Duodenal mucosa (tissue), 2 donors: Measurements from ENCODE around the gene CHRNA9.

Source experiments
- H3K27ac ChIP-seq: one replicate; pipeline ENCODE4 v1.7.0; 2013; ENCODE audit warnings: low read depth, low read length
- H3K27me3 ChIP-seq, 2 donors: one replicate each; pipeline ENCODE4 v1.7.0; 2013; ENCODE audit warnings: low read length in 2 of 2, control low read depth in 1 of 2; ENCODE audit not compliant: insufficient read depth in 2 of 2, control insufficient read depth in 1 of 2
- H3K36me3 ChIP-seq, 2 donors: one replicate each; pipeline ENCODE4 v1.7.0; 2013; ENCODE audit warnings: low read length in 2 of 2, control low read depth in 1 of 2; ENCODE audit not compliant: insufficient read depth in 2 of 2, control insufficient read depth in 1 of 2
- H3K4me1 ChIP-seq, 2 donors: one replicate each; pipeline ENCODE4 v1.7.0; 2013; ENCODE audit warnings: low read length in 2 of 2, control low read depth in 1 of 2; ENCODE audit not compliant: insufficient read depth in 2 of 2, control insufficient read depth in 1 of 2
- H3K4me3 ChIP-seq, 2 donors: one replicate each; pipeline ENCODE4 v1.7.0; 2013; ENCODE audit warnings: low read length in 2 of 2, low read depth in 1 of 2
- H3K9ac ChIP-seq, 2 donors: one replicate each; pipeline ENCODE4 v1.7.0; 2013; ENCODE audit warnings: low read length in 2 of 2, low read depth in 1 of 2
- H3K9me3 ChIP-seq, 2 donors: one replicate each; pipeline ENCODE4 v1.7.0; 2013; ENCODE audit warnings: low read length in 2 of 2, control low read depth in 1 of 2; ENCODE audit not compliant: control insufficient read depth in 1 of 2

The CHRNA9 gene

DNA sequence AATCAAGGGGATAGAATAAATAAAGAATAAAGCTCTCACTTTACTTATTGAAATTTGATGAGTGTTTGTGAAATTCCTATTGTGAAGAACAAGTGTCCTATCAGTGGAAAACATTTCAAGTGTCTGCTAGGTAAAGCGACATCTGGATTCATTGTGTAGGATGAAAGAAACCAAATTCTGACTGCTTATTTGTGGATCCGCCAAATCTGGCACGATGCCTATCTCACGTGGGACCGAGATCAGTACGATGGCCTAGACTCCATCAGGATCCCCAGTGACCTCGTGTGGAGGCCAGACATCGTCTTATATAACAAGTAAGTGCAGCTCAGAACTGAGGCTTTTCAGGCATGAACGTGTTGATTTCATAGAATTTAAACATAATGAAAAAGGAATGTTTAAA, 1.9 kb downstream of the CHRNA9 start:
- Histone ChIP-seq H3K4me3 (no peak overlapping the region), H3K9ac (no peak overlapping the region), H3K36me3 (no peaks in the 10 kb centered on the region), H3K4me1 (no peaks in the 10 kb centered on the region), H3K27ac (no peak overlapping the region), H3K27me3 (no peaks in the 10 kb centered on the region), H3K9me3 (no peaks in the 10 kb centered on the region)

DNA sequence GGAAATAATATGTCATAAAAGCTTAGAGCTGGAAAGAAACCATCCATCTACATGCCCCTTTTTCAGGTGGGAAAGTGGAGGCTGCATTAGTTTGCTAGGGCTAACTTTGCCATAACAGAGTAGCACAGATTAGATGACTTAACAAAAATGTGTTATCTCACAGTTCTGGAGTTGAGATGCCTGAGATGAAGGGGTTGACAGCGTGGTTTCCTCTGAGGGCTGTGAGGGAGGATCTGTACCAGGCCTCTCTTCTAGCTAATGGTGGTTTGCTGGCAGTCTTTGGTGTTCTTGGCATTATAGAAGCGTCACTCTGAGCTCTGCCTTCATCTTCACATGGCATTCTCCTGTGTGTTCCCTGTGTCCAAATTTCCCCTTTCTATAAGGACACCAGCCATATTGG, 2.4 kb downstream of the CHRNA9 start:
- Histone ChIP-seq H3K27me3 (no peaks in the 10 kb centered on the region), H3K36me3 (no peaks in the 10 kb centered on the region), H3K4me3 (no peak overlapping the region), H3K9ac (no peak overlapping the region), H3K27ac (no peak overlapping the region), H3K4me1 (no peaks in the 10 kb centered on the region), H3K9me3 (no peaks in the 10 kb centered on the region)

DNA sequence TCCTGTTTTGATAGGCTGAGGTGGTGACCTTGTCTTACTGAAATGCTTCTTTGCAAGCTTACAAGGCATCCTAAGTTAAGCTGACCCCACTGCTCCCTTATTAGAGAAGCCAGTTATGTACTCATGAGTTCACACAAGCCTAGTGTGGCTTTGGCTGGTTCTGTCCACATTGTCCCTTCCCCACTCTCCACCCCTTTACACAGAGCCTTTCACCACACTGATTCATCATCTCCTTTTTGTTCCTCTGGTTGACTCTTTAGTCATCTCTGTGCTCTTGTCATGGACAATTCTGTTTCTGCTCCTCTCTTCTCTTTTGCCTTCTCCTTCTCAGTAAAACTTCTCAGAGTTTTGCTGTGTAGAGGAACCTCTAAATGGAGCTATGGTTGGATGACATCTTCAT, 4.9 kb downstream of the CHRNA9 start:
- Histone ChIP-seq H3K36me3 (no peaks in the 10 kb centered on the region), H3K9ac (no peak overlapping the region), H3K4me3 (no peak overlapping the region), H3K27ac (no peak overlapping the region), H3K27me3 (no peaks in the 10 kb centered on the region), H3K4me1 (no peaks in the 10 kb centered on the region), H3K9me3 (no peaks in the 10 kb centered on the region)

DNA sequence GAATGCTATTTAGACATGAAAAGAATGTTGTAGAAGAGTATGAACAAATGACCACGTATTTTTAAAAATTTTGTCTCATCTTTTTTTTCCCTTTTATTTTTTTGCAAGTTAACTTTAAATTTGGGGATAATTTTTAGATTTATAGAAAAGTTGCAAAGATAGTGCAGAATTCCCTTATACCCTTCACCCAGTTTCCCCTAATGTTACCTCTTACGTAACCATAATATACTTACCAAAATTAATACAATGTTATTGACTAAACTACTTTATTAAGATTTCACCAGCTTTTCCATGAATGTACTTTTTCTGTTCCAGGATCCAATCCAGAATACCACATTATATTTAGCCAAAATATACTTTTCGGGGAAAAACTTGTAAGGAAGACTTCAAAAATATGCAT, 12.3 kb downstream of the CHRNA9 start:
- Histone ChIP-seq H3K4me1 (peaks cover 0 to 7% of the 10 kb centered on the region in 2 donors), H3K36me3 (no peaks in the 10 kb centered on the region), H3K27ac (no peak overlapping the region), H3K27me3 (no peaks in the 10 kb centered on the region), H3K9me3 (no peaks in the 10 kb centered on the region), H3K4me3 (no peak overlapping the region), H3K9ac (no peak overlapping the region)

DNA sequence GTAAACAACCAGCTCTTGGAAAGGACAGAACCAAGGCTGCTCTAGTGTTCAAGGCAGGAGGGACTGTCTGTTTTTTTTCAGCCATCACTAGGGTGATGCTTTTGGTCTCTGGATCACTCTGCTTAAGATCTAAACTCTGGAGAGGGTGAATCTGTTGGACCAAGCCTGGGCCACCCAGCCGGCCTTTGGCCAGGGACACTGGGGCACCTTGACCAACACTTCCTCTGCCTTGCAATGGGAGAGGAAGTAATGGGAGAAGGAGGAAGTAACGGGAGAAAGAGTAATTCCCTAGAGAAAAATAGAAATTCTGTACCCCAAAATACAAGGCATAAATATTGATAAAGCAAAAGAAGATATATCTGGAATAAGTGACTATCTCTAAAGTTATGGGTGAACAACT, 12.9 kb downstream of the CHRNA9 start:
- no peaks in the 10 kb centered on the region for H3K27me3 ChIP-seq
- H3K36me3 ChIP-seq, result no peaks in the 10 kb centered on the region
- no peak overlapping the region for H3K27ac ChIP-seq
- peaks cover 0 to 7% of the 10 kb centered on the region in 2 donors for H3K4me1 ChIP-seq
- H3K9me3 ChIP-seq, result no peaks in the 10 kb centered on the region
- no peak overlapping the region for H3K9ac ChIP-seq
- no peak overlapping the region for H3K4me3 ChIP-seq

DNA sequence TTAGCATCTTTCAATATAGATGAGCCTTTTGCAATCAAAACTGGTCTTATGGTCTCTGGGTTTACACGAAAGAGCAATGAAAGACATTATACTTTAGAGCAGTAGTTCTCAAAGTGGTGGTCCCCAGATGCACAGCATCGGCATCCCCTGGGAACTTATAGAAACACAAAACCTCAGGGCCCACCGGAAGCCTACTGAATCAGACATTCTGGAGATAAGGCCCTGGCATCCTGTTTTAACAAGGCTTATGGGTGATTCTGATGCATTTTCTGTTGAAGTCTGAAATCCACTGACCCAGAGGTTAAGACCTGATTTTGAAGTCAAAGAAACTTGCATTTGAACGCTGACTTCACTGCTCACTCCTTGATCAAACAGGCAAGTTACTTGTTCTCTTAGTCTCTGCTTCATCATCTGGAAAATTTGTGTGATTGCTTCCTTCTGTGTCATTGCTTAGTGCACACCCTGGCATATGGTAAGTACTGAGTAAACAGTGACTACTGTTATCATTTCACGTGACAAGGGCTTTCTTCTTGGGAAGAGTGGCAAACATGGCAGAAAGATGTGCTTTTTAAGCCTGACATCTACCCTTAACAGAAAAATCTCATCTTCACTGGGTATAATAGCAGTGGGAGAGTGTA, 14.5 kb downstream of the CHRNA9 start:
- no peak overlapping the region for H3K4me3 ChIP-seq
- H3K9ac ChIP-seq, result no peak overlapping the region
- H3K27me3 ChIP-seq, result no peaks in the 10 kb centered on the region
- no peaks in the 10 kb centered on the region for H3K36me3 ChIP-seq
- no peak overlapping the region for H3K27ac ChIP-seq
- no peaks in the 10 kb centered on the region for H3K9me3 ChIP-seq
- H3K4me1 ChIP-seq, result peaks cover 0 to 7% of the 10 kb centered on the region in 2 donors

DNA sequence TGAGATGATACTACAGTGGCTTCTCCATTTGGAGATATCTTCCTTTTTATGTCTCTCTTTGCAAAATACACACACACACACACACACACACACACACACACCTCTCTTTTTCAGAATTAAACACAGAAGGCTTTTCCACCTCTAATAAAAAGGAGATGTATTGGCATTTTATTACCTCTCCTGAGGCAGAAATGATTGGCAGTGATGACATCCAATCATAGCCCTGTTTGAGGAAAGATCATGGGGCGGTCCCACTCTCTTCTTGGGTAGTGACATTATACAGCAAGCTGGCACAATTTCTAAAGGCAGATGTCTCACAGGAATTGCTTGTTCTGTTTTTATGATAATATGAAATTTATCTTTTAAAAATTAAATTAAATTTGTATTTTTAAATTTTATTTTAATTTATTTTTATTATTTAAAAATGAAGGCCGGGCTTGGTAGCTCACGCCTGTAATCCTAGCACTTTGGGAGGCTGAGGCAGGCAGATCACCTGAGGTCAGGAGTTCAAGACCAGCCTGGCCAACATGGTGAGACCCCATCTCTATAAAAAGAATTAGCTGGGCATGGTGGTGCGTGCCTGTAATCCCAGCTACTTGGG, 15.6 kb downstream of the CHRNA9 start:
- Histone ChIP-seq H3K36me3 (no peaks in the 10 kb centered on the region), H3K4me1 (peaks cover 0 to 7% of the 10 kb centered on the region in 2 donors), H3K27ac (no peak overlapping the region), H3K9ac (no peak overlapping the region), H3K9me3 (no peaks in the 10 kb centered on the region), H3K4me3 (no peak overlapping the region), H3K27me3 (no peaks in the 10 kb centered on the region)

DNA sequence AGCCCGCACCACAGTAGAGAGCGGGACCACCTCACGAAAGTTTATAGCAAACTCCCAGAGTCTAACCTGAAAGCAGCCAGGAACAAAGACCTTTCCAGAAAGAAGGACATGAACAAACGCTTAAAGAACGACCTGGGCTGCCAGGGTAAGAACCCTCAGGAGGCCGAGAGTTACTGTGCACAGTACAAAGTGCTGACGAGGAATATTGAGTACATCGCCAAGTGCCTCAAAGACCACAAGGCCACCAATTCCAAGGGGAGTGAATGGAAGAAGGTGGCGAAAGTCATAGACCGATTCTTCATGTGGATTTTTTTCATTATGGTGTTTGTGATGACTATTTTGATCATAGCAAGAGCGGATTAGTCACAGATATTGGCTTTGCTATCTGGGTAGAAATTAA, 19.0 kb downstream of the CHRNA9 start:
- H3K27me3 ChIP-seq, result no peaks in the 10 kb centered on the region
- peaks cover 0 to 7% of the 10 kb centered on the region in 2 donors for H3K4me1 ChIP-seq
- H3K36me3 ChIP-seq, result no peaks in the 10 kb centered on the region
- no peaks in the 10 kb centered on the region for H3K9me3 ChIP-seq
- H3K9ac ChIP-seq, result no peak overlapping the region
- H3K4me3 ChIP-seq, result no peak overlapping the region
- H3K27ac ChIP-seq, result no peak overlapping the region

DNA sequence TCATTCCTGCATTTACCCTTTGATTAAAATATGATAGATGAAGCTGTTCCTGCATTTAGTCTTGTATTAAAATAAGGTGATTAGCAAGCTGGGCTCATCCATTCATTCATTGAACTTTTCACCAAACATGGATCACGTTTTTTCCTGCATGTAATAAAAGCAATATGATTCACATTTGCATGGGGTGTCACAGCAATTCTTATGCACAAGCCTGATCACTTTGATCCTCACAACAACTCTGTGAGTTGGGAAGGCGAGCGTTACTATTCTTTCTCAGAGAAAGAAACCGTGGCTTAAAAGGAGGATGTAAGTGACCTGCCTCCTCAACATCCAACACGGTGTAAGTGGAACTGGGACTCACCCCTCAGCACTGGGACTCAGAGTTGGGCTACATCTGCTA, 20.0 kb downstream of the CHRNA9 start:
- Histone ChIP-seq H3K27ac (no peak overlapping the region), H3K9me3 (no peaks in the 10 kb centered on the region), H3K27me3 (no peaks in the 10 kb centered on the region), H3K9ac (no peak overlapping the region), H3K4me3 (no peak overlapping the region), H3K4me1 (no peaks in the 10 kb centered on the region), H3K36me3 (no peaks in the 10 kb centered on the region)

DNA sequence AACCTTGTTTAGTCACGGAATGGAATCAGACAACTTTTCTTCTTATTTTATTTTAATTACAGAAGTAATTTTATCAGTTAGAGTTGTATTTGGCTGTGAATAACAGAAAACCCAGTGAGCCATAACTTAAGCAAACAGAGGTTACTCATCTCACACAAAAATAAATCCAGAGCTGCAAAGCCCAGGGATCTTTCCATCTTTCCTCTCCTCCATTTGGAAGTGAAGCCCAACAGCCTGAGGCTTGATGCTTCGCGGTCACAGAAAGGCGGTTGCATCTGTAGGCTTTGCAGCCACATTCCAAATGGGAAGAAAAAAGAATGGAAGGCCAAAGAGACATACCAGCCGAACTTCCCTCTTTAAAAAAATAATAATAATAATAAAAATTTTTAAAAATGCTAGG, 22.6 kb downstream of the CHRNA9 start:
- Histone ChIP-seq H3K27me3 (no peaks in the 10 kb centered on the region), H3K9ac (no peak overlapping the region), H3K4me3 (no peak overlapping the region), H3K4me1 (no peaks in the 10 kb centered on the region), H3K27ac (no peak overlapping the region), H3K36me3 (no peaks in the 10 kb centered on the region), H3K9me3 (peaks cover 5% of the 10 kb centered on the region in 2 donors)
